Measurements from ENCODE around the gene CIRBP. TPM values are rescaled to one million over a fixed set of nuclear protein-coding genes. Genes with fewer than 3 reads are reported as not detected.
A peak's percentile ranks its signal among the peaks of the same experiment; 100 is the strongest.

The CIRBP gene
- total and polyA plus RNA-seq, 2 of the 13 experiments (the other 11 are each of a cell fraction or from before 2014, with no cell fraction given) = 133 to 140 TPM

GRCh38 chr19:1233115-1233667, 35.9 kb upstream of the CIRBP start (continued):
- TF ChIP-seq, protein P1, sequence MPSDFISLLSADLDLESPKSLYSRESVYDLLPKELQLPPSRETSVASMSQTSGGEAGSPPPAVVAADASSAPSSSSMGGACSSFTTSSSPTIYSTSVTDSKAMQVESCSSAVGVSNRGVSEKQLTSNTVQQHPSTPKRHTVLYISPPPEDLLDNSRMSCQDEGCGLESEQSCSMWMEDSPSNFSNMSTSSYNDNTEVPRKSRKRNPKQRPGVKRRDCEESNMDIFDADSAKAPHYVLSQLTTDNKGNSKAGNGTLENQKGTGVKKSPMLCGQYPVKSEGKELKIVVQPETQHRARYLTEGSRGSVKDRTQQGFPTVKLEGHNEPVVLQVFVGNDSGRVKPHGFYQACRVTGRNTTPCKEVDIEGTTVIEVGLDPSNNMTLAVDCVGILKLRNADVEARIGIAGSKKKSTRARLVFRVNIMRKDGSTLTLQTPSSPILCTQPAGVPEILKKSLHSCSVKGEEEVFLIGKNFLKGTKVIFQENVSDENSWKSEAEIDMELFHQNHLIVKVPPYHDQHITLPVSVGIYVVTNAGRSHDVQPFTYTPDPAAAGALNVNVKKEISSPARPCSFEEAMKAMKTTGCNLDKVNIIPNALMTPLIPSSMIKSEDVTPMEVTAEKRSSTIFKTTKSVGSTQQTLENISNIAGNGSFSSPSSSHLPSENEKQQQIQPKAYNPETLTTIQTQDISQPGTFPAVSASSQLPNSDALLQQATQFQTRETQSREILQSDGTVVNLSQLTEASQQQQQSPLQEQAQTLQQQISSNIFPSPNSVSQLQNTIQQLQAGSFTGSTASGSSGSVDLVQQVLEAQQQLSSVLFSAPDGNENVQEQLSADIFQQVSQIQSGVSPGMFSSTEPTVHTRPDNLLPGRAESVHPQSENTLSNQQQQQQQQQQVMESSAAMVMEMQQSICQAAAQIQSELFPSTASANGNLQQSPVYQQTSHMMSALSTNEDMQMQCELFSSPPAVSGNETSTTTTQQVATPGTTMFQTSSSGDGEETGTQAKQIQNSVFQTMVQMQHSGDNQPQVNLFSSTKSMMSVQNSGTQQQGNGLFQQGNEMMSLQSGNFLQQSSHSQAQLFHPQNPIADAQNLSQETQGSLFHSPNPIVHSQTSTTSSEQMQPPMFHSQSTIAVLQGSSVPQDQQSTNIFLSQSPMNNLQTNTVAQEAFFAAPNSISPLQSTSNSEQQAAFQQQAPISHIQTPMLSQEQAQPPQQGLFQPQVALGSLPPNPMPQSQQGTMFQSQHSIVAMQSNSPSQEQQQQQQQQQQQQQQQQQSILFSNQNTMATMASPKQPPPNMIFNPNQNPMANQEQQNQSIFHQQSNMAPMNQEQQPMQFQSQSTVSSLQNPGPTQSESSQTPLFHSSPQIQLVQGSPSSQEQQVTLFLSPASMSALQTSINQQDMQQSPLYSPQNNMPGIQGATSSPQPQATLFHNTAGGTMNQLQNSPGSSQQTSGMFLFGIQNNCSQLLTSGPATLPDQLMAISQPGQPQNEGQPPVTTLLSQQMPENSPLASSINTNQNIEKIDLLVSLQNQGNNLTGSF (CRISPR knock-in tag; IDR thresholded peaks at IDR 0.05) = no peak
- TF ChIP-seq SNAI1 (CRISPR knock-in tag; IDR thresholded peaks at IDR 0.05; ENCODE audit: borderline replicate concordance) = no peak
- no peak for TF ChIP-seq MXD4 (CRISPR knock-in tag; IDR thresholded peaks at IDR 0.05)
- TF ChIP-seq, protein P2, sequence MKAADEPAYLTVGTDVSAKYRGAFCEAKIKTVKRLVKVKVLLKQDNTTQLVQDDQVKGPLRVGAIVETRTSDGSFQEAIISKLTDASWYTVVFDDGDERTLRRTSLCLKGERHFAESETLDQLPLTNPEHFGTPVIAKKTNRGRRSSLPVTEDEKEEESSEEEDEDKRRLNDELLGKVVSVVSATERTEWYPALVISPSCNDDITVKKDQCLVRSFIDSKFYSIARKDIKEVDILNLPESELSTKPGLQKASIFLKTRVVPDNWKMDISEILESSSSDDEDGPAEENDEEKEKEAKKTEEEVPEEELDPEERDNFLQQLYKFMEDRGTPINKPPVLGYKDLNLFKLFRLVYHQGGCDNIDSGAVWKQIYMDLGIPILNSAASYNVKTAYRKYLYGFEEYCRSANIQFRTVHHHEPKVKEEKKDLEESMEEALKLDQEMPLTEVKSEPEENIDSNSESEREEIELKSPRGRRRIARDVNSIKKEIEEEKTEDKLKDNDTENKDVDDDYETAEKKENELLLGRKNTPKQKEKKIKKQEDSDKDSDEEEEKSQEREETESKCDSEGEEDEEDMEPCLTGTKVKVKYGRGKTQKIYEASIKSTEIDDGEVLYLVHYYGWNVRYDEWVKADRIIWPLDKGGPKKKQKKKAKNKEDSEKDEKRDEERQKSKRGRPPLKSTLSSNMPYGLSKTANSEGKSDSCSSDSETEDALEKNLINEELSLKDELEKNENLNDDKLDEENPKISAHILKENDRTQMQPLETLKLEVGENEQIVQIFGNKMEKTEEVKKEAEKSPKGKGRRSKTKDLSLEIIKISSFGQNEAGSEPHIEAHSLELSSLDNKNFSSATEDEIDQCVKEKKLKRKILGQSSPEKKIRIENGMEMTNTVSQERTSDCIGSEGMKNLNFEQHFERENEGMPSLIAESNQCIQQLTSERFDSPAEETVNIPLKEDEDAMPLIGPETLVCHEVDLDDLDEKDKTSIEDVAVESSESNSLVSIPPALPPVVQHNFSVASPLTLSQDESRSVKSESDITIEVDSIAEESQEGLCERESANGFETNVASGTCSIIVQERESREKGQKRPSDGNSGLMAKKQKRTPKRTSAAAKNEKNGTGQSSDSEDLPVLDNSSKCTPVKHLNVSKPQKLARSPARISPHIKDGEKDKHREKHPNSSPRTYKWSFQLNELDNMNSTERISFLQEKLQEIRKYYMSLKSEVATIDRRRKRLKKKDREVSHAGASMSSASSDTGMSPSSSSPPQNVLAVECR (CRISPR knock-in tag; IDR thresholded peaks at IDR 0.05; ENCODE audit: borderline replicate concordance) = 0 out of 2 replicates have a peak, but pooled peaks have one; percentile 16
- TF ChIP-seq ZNF30 (CRISPR knock-in tag; IDR thresholded peaks at IDR 0.05) = no peak
- no peak for TF ChIP-seq NR2F6 (IDR thresholded peaks at IDR 0.05)
- TF ChIP-seq NR2F6 (CRISPR knock-in tag; IDR thresholded peaks at IDR 0.05) = no peak
- TF ChIP-seq THYN1 (CRISPR knock-in tag; IDR thresholded peaks at IDR 0.05; ENCODE audit: borderline replicate concordance, low read depth) = no peak
- TF ChIP-seq PCBP2 (optimal IDR thresholded peaks at IDR 0.05; ENCODE audit: low read depth, low read length, poor library complexity, severe bottlenecking) = no peak
- TF ChIP-seq, protein P3, sequence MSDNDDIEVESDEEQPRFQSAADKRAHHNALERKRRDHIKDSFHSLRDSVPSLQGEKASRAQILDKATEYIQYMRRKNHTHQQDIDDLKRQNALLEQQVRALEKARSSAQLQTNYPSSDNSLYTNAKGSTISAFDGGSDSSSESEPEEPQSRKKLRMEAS (IDR thresholded peaks at IDR 0.05) = no peak
- TF ChIP-seq, protein P4, sequence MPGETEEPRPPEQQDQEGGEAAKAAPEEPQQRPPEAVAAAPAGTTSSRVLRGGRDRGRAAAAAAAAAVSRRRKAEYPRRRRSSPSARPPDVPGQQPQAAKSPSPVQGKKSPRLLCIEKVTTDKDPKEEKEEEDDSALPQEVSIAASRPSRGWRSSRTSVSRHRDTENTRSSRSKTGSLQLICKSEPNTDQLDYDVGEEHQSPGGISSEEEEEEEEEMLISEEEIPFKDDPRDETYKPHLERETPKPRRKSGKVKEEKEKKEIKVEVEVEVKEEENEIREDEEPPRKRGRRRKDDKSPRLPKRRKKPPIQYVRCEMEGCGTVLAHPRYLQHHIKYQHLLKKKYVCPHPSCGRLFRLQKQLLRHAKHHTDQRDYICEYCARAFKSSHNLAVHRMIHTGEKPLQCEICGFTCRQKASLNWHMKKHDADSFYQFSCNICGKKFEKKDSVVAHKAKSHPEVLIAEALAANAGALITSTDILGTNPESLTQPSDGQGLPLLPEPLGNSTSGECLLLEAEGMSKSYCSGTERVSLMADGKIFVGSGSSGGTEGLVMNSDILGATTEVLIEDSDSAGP (CRISPR knock-in tag; IDR thresholded peaks at IDR 0.05; ENCODE audit: borderline replicate concordance) = peak; percentile 6; the same call in 1 of the 2 replicates

Data from HepG2 (cell line).